GM19193 (cell line): ENCODE results near the gene ROBO1.

Experiments used
- POLR2A ChIP-seq: IDR thresholded peaks from 4 replicates; pipeline ENCODE4 v1.6.1; 2011; ENCODE audit not compliant: insufficient read depth, insufficient read length; ENCODE audit errors: extremely low read depth

The ROBO1 gene

GRCh38 chr3:78738833-78739232, 1029.0 kb downstream of the ROBO1 start:
- no peak for TF ChIP-seq POLR2A

GRCh38 chr3:78737988-78738387, 1029.8 kb downstream of the ROBO1 start:
- TF ChIP-seq POLR2A = no peak

GRCh38 chr3:78736863-78737262, 1030.9 kb downstream of the ROBO1 start:
- no peak for TF ChIP-seq POLR2A

- no peak for TF ChIP-seq POLR2A
Observed at GRCh38 chr3:78734048-78734637, 1033.7 kb downstream of the ROBO1 start.

- no peak for TF ChIP-seq POLR2A
Observed at GRCh38 chr3:78732893-78733292, 1034.9 kb downstream of the ROBO1 start.

- no peak for TF ChIP-seq POLR2A
Observed at GRCh38 chr3:78732471-78732870, 1035.3 kb downstream of the ROBO1 start.

GRCh38 chr3:78729946-78730345, 1037.9 kb downstream of the ROBO1 start:
- no peak for TF ChIP-seq POLR2A

GRCh38 chr3:78728406-78729145, 1039.2 kb downstream of the ROBO1 start:
- TF ChIP-seq POLR2A = no peak

- TF ChIP-seq POLR2A = no peak
Observed at GRCh38 chr3:78726545-78726944, 1041.3 kb downstream of the ROBO1 start.

GRCh38 chr3:78725703-78726246, 1042.0 kb downstream of the ROBO1 start:
- TF ChIP-seq POLR2A = no peak

GRCh38 chr3:78724859-78725258, 1042.9 kb downstream of the ROBO1 start:
- no peak for TF ChIP-seq POLR2A

- no peak for TF ChIP-seq POLR2A
Observed at GRCh38 chr3:78721771-78722543, 1045.8 kb downstream of the ROBO1 start.

GRCh38 chr3:78718707-78719106, 1049.1 kb downstream of the ROBO1 start:
- TF ChIP-seq POLR2A = no peak

- TF ChIP-seq POLR2A = no peak
Observed at GRCh38 chr3:78717041-78717440, 1050.8 kb downstream of the ROBO1 start.

- no peak for TF ChIP-seq POLR2A
Observed at GRCh38 chr3:78712941-78713340, 1054.9 kb downstream of the ROBO1 start.
